Activated CD4-positive, alpha-beta memory T cell treated with anti-CD3 and anti-CD28 coated beads for 36 hours (primary cell): ENCODE data around the gene FOXL2. TPM values are rescaled to one million over a fixed set of nuclear protein-coding genes. Genes with fewer than 3 reads are reported as not detected.

Source experiments
- CTCF ChIA-PET: fragments of 350-600 bp; sonication (Branson Sonifier 250); formaldehyde crosslinking; loops from one replicate; lab custom pipeline; 2021; ENCODE audit warnings: antibody characterized with exemption, inconsistent platforms; lab: Charles Lee
- POLR2A ChIA-PET: fragments of 350-600 bp; sonication (Branson Sonifier 250); formaldehyde crosslinking; loops from one replicate; lab custom pipeline; 2021; ENCODE audit warnings: antibody characterized with exemption; lab: Charles Lee
- DNase-seq: peaks from one replicate; pipeline ENCODE4 v3.0.0-alpha.2; 2020
- H3K27ac Mint-ChIP-seq: one replicate; pipeline ENCODE4 v1.8.0; 2021; ENCODE audit warnings: mixed read lengths
- H3K27me3 Mint-ChIP-seq: one replicate; pipeline ENCODE4 v1.8.0; 2021; ENCODE audit warnings: mixed read lengths
- H3K36me3 Mint-ChIP-seq: one replicate; pipeline ENCODE4 v1.8.0; 2021; ENCODE audit warnings: mixed read lengths
- H3K4me1 Mint-ChIP-seq: one replicate; pipeline ENCODE4 v1.8.0; 2021; ENCODE audit warnings: low read depth, mixed read lengths
- H3K4me3 Mint-ChIP-seq: one replicate; pipeline ENCODE4 v1.8.0; 2021; ENCODE audit warnings: mild to moderate bottlenecking, mixed read lengths
- H3K9me3 Mint-ChIP-seq: one replicate; pipeline ENCODE4 v1.8.0; 2021; ENCODE audit warnings: mixed read lengths
- intact Hi-C: fragments of 100-400 bp; cut with micrococcal nuclease; formaldehyde crosslinking; loops from one replicate; pipeline ENCODE4 v1.15.1; 2023
- total RNA-seq, 2 experiments: library from RNA; stranded (reverse); gene quantifications; one replicate each; pipeline ENCODE4 v1.2.3, GENCODE V29; 2021

The FOXL2 gene
- total RNA-seq, 2 experiments from 2014 or later, result not detected

GRCh38 chr3:138938056-138938876 is 8.7 kb downstream of the FOXL2 start:
- POLR2A ChIA-PET, result no interaction called here
- no peaks in the 10 kb centered on the region for H3K36me3 Mint-ChIP-seq
- CTCF ChIA-PET, result interaction anchor here (1.3 to 9.7 kb wide), 2 partner anchors 10 to 15 kb away, joined by 4 to 171 read pairs; no protein-coding TSS in a partner anchor
- intact Hi-C loops, result loop anchor here (5.0 kb wide), 1 partner anchor 506 kb away; the partner anchor contains the start of gene ESYT3
- no peak overlapping the region for H3K4me3 Mint-ChIP-seq
- peaks cover 86% of the 10 kb centered on the region for H3K27me3 Mint-ChIP-seq
- DNase-seq, result no peak
- no peaks in the 10 kb centered on the region for H3K9me3 Mint-ChIP-seq
- peaks cover 30% of the 10 kb centered on the region for H3K4me1 Mint-ChIP-seq
- no peak overlapping the region for H3K27ac Mint-ChIP-seq

DNA sequence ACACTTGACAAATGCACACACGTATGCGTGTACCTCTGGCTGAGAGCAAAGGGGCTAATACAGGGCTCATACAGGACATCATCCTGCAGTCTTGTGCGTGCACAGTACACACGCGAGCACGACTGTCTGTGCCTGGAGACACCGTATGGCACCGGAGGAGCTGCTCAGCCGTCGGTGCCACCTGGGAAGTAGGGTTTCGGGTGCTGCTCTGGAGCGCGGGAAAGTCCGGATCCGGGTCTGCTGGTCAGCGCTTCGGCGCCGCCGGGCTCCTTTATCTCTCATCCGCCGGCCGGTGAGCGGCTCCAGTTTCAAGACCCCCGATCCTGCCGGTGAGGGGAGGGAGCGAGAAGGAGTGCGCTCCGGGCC is 9.3 kb downstream of the FOXL2 start:
- peaks cover 83% of the 10 kb centered on the region for H3K27me3 Mint-ChIP-seq
- H3K9me3 Mint-ChIP-seq, result no peaks in the 10 kb centered on the region
- DNase-seq, result no peak
- H3K27ac Mint-ChIP-seq, result no peak overlapping the region
- H3K36me3 Mint-ChIP-seq, result no peaks in the 10 kb centered on the region
- intact Hi-C loops, result loop anchor here (2.0 to 5.0 kb wide), 3 partner anchors 23 to 505 kb away; partner anchors contain the start of gene ESYT3
- ChIA-PET CTCF (interaction anchor here (1.3 to 9.7 kb wide), 3 partner anchors 10 to 14 kb away, joined by 4 to 171 read pairs (median 23); partner anchors contain the start of genes FOXL2 and FOXL2NB), POLR2A (no interaction called here)
- no peak overlapping the region for H3K4me3 Mint-ChIP-seq
- H3K4me1 Mint-ChIP-seq, result peaks cover 30% of the 10 kb centered on the region

DNA sequence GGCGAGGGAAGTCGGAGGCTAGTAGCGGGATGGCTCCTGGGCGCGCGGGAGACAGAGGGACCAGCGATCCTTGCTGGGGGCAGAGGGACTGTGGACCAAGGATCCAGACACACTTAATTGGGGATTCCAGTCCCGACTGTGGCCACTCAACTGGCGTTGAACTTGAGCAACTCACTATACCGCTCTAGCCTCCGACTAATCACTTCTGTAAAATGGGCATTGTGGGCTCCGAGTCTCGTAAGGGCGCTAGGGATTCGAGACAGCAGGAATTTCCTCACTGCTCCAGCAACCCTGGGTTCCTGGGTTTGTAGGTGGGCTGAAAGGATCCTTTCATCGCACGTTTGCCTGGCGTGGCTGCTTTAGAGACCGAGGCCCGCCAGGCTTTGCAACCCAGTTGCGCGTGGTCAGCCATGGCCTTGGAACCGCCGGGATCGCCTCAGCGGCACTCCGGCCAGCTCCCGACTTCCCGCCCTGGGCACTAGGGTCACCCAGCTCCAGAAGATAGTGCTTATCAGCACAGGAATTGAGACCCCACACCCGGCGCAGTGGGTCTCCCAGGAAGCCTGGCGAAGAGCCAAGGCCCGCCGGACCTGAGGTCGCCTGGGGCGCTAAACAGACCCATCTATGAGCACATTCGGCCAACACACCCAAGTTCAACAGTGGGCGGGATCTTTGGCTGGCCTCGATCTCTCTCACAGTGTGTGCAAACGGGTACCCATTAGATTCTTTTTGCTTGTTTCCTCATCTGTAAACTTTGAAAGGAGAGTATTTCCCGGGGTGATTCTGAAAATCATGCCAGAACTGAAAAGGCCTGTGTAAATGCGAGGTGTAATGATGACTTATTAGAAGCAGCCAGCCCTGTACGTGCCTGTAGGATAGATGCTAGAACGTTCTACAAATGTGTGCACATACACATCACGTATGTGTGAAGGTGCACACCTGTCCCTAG is 9.9 kb downstream of the FOXL2 start:
- Mint-ChIP-seq H3K36me3 (no peaks in the 10 kb centered on the region), H3K4me3 (no peak overlapping the region), H3K9me3 (no peaks in the 10 kb centered on the region), H3K4me1 (peaks cover 30% of the 10 kb centered on the region), H3K27ac (no peak overlapping the region), H3K27me3 (peaks cover 79% of the 10 kb centered on the region)
- intact Hi-C loops, result loop anchor here (1.0 to 5.0 kb wide), 6 partner anchors 9 to 505 kb away; partner anchors contain the start of gene ESYT3
- CTCF ChIA-PET, result interaction anchor here (0.6 to 9.7 kb wide), 28 partner anchors 7 to 829 kb away, joined by 3 to 171 read pairs (median 4); partner anchors contain the start of genes CEP70, FOXL2 and FOXL2NB
- POLR2A ChIA-PET, result interaction anchor here (0.5 kb wide), 1 partner anchor 281 kb away, joined by 3 read pairs; no protein-coding TSS in a partner anchor
- no peak for DNase-seq

- Mint-ChIP-seq H3K36me3 (no peaks in the 10 kb centered on the region), H3K4me3 (peak overlapping the region; percentile 70), H3K9me3 (no peaks in the 10 kb centered on the region), H3K27me3 (peaks cover 70% of the 10 kb centered on the region), H3K27ac (no peak overlapping the region), H3K4me1 (peaks cover 30% of the 10 kb centered on the region)
- CTCF ChIA-PET, result interaction anchor here (0.6 to 9.7 kb wide), 53 partner anchors 8 to 828 kb away, joined by 3 to 171 read pairs (median 3); partner anchors contain the start of genes CEP70, FOXL2, FOXL2NB and MRPS22
- POLR2A ChIA-PET, result interaction anchor here (0.5 to 0.6 kb wide), 5 partner anchors 20 to 627 kb away, joined by 3 read pairs; no protein-coding TSS in a partner anchor
- DNase-seq, result peak; percentile 80
- intact Hi-C loops, result loop anchor here (1.0 to 5.0 kb wide), 6 partner anchors 10 to 504 kb away; partner anchors contain the start of gene ESYT3
Measured at GRCh38 chr3:138935863-138936740, 10.8 kb downstream of the FOXL2 start.

DNA sequence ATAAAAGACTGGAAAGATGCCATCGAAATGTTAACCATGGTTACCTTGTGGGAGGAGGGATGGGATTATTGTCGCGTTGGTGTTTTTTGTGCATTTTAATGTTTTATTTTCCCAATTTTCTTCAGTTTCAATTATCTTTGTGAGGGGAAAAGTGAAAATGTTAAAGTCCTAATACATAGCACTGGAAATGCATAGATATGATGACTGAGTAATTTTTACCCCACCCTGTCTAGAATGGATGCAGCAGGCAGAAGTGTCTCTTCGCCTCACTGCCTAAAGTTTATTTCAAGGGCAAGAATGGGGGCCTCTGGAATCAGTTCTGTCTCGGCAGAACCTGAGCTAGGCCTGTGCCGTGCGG is 11.5 kb downstream of the FOXL2 start:
- Mint-ChIP-seq H3K27me3 (peaks cover 66% of the 10 kb centered on the region), H3K4me3 (peak overlapping the region; percentile 70), H3K9me3 (no peaks in the 10 kb centered on the region), H3K27ac (no peak overlapping the region), H3K36me3 (no peaks in the 10 kb centered on the region), H3K4me1 (peaks cover 30% of the 10 kb centered on the region)
- POLR2A ChIA-PET, result no interaction called here
- no peak for DNase-seq
- CTCF ChIA-PET, result interaction anchor here (0.7 to 9.7 kb wide), 44 partner anchors 9 to 827 kb away, joined by 3 to 171 read pairs (median 4); partner anchors contain the start of genes CEP70, FOXL2, FOXL2NB and MRPS22
- intact Hi-C loops, result loop anchor here (5.0 kb wide), 1 partner anchor 503 kb away; the partner anchor contains the start of gene ESYT3

DNA sequence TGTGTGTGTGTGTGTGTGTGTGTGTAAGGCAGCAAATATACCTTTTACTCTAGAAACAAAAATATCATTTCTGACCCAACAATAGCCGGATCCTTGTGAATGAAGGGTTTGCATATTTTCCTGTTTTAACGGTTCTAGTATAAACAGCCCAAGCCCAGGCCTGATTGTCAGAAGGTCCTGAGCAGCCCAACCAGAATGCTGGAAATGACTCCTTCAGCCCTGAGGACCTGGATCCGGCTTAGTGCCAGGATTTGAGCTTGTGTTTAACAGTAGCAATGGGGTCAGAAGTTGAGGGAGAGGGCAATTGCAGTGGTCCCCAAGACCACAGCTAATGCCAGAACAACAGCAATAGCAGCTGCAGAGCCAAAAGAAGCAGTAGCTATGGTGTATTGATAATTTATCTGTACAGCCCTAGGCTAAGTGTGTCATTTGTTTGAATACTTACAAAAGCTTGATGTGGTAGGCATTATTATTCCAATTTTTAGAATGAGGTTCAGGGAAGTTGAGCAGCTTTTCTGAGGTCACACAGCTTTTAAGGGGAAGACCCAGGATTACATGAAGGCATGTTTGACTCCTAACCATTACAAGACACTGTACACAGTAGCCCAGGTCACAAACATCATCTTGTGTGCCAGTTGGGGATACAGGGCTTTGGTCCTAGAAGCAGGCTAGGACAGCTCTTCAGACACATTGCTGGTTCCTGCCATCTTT is 12.8 kb downstream of the FOXL2 start:
- POLR2A ChIA-PET, result no interaction called here
- no peak for DNase-seq
- no peak overlapping the region for H3K4me3 Mint-ChIP-seq
- H3K27ac Mint-ChIP-seq, result no peak overlapping the region
- CTCF ChIA-PET, result interaction anchor here (0.8 to 9.7 kb wide), 5 partner anchors 11 to 395 kb away, joined by 3 to 171 read pairs (median 12); partner anchors contain the start of gene CEP70
- peaks cover 26% of the 10 kb centered on the region for H3K4me1 Mint-ChIP-seq
- intact Hi-C loops, result no loop called here
- peaks cover 53% of the 10 kb centered on the region for H3K27me3 Mint-ChIP-seq
- no peaks in the 10 kb centered on the region for H3K36me3 Mint-ChIP-seq
- no peaks in the 10 kb centered on the region for H3K9me3 Mint-ChIP-seq

DNA sequence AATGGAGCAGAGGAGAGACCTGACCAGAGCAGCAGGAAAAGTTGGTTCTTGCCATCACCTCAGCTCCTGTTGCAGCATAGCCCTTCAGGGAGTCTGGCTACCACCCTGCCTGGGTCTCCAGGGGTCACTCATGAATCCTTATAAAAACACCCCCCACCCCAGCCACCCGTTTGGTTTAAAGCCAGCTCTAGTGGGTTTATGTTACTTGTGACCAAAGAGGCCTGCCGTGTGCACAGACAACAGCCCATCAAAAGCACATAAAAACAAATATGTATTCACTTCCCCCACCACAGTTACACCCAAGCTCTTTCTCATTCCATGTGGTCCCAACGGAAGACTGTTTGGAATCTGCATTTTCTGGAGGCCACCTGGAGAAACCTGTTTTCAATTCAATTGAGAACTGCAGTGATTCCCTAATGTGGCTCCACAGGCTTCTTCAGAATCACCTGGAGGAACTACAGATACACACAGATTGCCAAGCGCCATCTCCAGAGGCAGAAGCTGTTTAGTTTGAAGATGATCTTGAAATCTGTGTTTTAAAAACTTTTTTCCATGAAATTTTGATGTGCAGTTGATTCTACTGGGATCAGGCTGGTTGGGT is 13.8 kb downstream of the FOXL2 start:
- CTCF ChIA-PET, result interaction anchor here (1.2 to 9.7 kb wide), 6 partner anchors 8 to 396 kb away, joined by 4 to 171 read pairs (median 10); partner anchors contain the start of gene CEP70
- H3K36me3 Mint-ChIP-seq, result no peaks in the 10 kb centered on the region
- H3K27me3 Mint-ChIP-seq, result peaks cover 44% of the 10 kb centered on the region
- H3K27ac Mint-ChIP-seq, result no peak overlapping the region
- H3K4me3 Mint-ChIP-seq, result no peak overlapping the region
- intact Hi-C loops, result no loop called here
- H3K9me3 Mint-ChIP-seq, result no peaks in the 10 kb centered on the region
- no peak for DNase-seq
- POLR2A ChIA-PET, result no interaction called here
- peaks cover 18% of the 10 kb centered on the region for H3K4me1 Mint-ChIP-seq

GRCh38 chr3:138928727-138929372 is 18.1 kb downstream of the FOXL2 start:
- ChIA-PET POLR2A (no interaction called here), CTCF (interaction anchor here (0.6 to 10.8 kb wide), 4 partner anchors 6 to 335 kb away, joined by 3 to 171 read pairs (median 67); partner anchors contain the start of gene CEP70)
- no peak for DNase-seq
- Mint-ChIP-seq H3K4me1 (no peaks in the 10 kb centered on the region), H3K9me3 (no peaks in the 10 kb centered on the region), H3K27me3 (peaks cover 11% of the 10 kb centered on the region), H3K36me3 (no peaks in the 10 kb centered on the region), H3K4me3 (no peak overlapping the region), H3K27ac (no peak overlapping the region)
- intact Hi-C loops, result no loop called here

GRCh38 chr3:138923531-138923994 is 23.4 kb downstream of the FOXL2 start:
- Mint-ChIP-seq H3K27me3 (peaks cover 2% of the 10 kb centered on the region), H3K9me3 (no peaks in the 10 kb centered on the region), H3K36me3 (no peaks in the 10 kb centered on the region), H3K27ac (no peak overlapping the region), H3K4me3 (no peak overlapping the region), H3K4me1 (no peaks in the 10 kb centered on the region)
- CTCF ChIA-PET, result interaction anchor here (0.6 to 10.8 kb wide), 69 partner anchors 11 to 807 kb away, joined by 3 to 171 read pairs (median 4); partner anchors contain the start of genes CEP70, FOXL2, FOXL2NB and PIK3CB
- DNase-seq, result peak; percentile 89
- POLR2A ChIA-PET, result interaction anchor here (0.6 to 1.0 kb wide), 2 partner anchors 99 to 329 kb away, joined by 3 to 4 read pairs; no protein-coding TSS in a partner anchor
- intact Hi-C loops, result loop anchor here (1.0 to 2.0 kb wide), 4 partner anchors 225 to 506 kb away; partner anchors contain the start of gene CEP70
